MM.1S (cell line): ENCODE data around the gene ZNF823.

Source experiments
- DNase-seq: peaks from one replicate; pipeline ENCODE4 v3.0.0-alpha.2; 2015
- H2AFZ ChIP-seq: fragments of 300-600 bp; sonication (generic); 2 replicates; pipeline ENCODE4 v1.6.0; 2016; ENCODE audit warnings: antibody characterized with exemption, low read length
- H3F3A ChIP-seq: fragments of 300-600 bp; sonication (generic); 2 replicates; pipeline ENCODE4 v1.6.1; 2016; ENCODE audit warnings: mild to moderate bottlenecking, antibody characterized with exemption, low read length, moderate library complexity, mixed read lengths; ENCODE audit not compliant: insufficient read depth
- H3K27ac ChIP-seq: fragments of 300-600 bp; sonication (generic); 2 replicates; pipeline ENCODE4 v1.5.1; 2016; ENCODE audit warnings: mild to moderate bottlenecking, low read length
- H3K27me3 ChIP-seq: fragments of 300-600 bp; sonication (generic); replicated peaks from 2 replicates; pipeline ENCODE4 v1.6.0; 2016; ENCODE audit warnings: low read length; ENCODE audit not compliant: insufficient read depth
- H3K36me3 ChIP-seq: fragments of 300-600 bp; sonication (generic); replicated peaks from 2 replicates; pipeline ENCODE4 v1.6.1; 2016; ENCODE audit warnings: mild to moderate bottlenecking, low read length, mixed read lengths; ENCODE audit not compliant: insufficient read depth
- H3K4me1 ChIP-seq: fragments of 300-600 bp; sonication (generic); 2 replicates; pipeline ENCODE4 v1.6.1; 2016; ENCODE audit warnings: low read length, mixed read lengths
- H3K4me2 ChIP-seq: fragments of 300-600 bp; sonication (generic); 2 replicates; pipeline ENCODE4 v1.6.0; 2016; ENCODE audit warnings: low read depth, low read length
- H3K4me3 ChIP-seq: fragments of 300-600 bp; sonication (generic); 2 replicates; pipeline ENCODE4 v1.5.1; 2016; ENCODE audit warnings: low read length, mixed read lengths
- H3K79me2 ChIP-seq: fragments of 300-600 bp; sonication (generic); 2 replicates; pipeline ENCODE4 v1.6.1; 2016; ENCODE audit warnings: mixed run types, low read length, mixed read lengths
- H3K9ac ChIP-seq: fragments of 300-600 bp; sonication (generic); 2 replicates; pipeline ENCODE4 v1.6.1; 2016; ENCODE audit warnings: low read length, mixed read lengths
- H3K9me2 ChIP-seq: fragments of 300-600 bp; sonication (generic); replicated peaks from 2 replicates; pipeline ENCODE4 v1.6.1; 2016; ENCODE audit warnings: mild to moderate bottlenecking, low read length, mixed read lengths; ENCODE audit not compliant: insufficient read depth
- H3K9me3 ChIP-seq: fragments of 300-600 bp; sonication (generic); replicated peaks from 2 replicates; pipeline ENCODE4 v1.6.1; 2016; ENCODE audit warnings: mild to moderate bottlenecking, low read length, mixed read lengths; ENCODE audit not compliant: insufficient read depth
- H4K20me1 ChIP-seq: fragments of 300-600 bp; sonication (generic); 2 replicates; pipeline ENCODE4 v1.6.1; 2016; ENCODE audit warnings: mild to moderate bottlenecking, low read length, moderate library complexity, mixed read lengths; ENCODE audit not compliant: insufficient read depth
- EZH2 ChIP-seq: fragments of 300-600 bp; sonication (generic); optimal IDR thresholded peaks from 2 replicates; pipeline ENCODE3; 2017; ENCODE audit warnings: low read depth, mild to moderate bottlenecking, antibody characterized with exemption, low read length, mixed read lengths
- EZH2phosphoT487 ChIP-seq: fragments of 300-600 bp; sonication (generic); IDR thresholded peaks from 2 replicates; pipeline ENCODE4 v1.6.1; 2018; ENCODE audit warnings: antibody characterized with exemption, low read length
- TF ChIP-seq, protein P1 (sequence below): fragments of 300-600 bp; sonication (generic); IDR thresholded peaks from 2 replicates; pipeline ENCODE4 v1.5.1; 2016; ENCODE audit warnings: antibody characterized with exemption, low read length, mixed read lengths

The ZNF823 gene

DNA sequence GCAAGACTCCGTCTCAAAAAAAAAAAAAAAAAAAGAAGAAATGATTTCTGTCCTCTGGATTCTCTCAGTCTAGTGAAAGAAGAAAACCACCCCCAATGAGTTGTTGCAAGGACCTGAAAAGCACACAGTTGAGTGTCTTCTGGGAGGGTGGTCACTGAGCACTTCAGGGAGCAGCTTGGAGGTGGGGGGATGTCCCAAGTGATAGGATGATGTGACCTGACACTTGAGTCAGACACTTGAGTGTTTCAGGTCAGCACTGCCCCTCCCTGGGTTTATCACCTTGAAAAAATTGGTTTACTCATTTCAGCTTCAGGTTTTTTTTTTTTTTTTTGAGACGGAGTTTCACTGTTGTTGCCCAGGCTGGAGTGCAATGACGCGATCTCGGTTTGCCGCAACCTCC, 63.2 kb downstream of the ZNF823 start:
- Histone ChIP-seq H3K9me3 (no peaks in the 10 kb centered on the region), H3F3A (no peaks in the 10 kb centered on the region), H3K79me2 (no peaks in the 10 kb centered on the region), H3K9ac (no peak overlapping the region), H3K4me2 (no peak overlapping the region), H3K4me3 (no peak overlapping the region), H3K27me3 (no peaks in the 10 kb centered on the region), H3K4me1 (no peaks in the 10 kb centered on the region), H3K36me3 (no peaks in the 10 kb centered on the region), H4K20me1 (no peaks in the 10 kb centered on the region), H3K9me2 (no peaks in the 10 kb centered on the region), H3K27ac (no peak overlapping the region), H2AFZ (no peak overlapping the region)
- no peak for DNase-seq
- no peak for TF ChIP-seq EZH2
- no peak for TF ChIP-seq EZH2phosphoT487
- TF ChIP-seq, protein P1, sequence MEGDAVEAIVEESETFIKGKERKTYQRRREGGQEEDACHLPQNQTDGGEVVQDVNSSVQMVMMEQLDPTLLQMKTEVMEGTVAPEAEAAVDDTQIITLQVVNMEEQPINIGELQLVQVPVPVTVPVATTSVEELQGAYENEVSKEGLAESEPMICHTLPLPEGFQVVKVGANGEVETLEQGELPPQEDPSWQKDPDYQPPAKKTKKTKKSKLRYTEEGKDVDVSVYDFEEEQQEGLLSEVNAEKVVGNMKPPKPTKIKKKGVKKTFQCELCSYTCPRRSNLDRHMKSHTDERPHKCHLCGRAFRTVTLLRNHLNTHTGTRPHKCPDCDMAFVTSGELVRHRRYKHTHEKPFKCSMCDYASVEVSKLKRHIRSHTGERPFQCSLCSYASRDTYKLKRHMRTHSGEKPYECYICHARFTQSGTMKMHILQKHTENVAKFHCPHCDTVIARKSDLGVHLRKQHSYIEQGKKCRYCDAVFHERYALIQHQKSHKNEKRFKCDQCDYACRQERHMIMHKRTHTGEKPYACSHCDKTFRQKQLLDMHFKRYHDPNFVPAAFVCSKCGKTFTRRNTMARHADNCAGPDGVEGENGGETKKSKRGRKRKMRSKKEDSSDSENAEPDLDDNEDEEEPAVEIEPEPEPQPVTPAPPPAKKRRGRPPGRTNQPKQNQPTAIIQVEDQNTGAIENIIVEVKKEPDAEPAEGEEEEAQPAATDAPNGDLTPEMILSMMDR = no peak

DNA sequence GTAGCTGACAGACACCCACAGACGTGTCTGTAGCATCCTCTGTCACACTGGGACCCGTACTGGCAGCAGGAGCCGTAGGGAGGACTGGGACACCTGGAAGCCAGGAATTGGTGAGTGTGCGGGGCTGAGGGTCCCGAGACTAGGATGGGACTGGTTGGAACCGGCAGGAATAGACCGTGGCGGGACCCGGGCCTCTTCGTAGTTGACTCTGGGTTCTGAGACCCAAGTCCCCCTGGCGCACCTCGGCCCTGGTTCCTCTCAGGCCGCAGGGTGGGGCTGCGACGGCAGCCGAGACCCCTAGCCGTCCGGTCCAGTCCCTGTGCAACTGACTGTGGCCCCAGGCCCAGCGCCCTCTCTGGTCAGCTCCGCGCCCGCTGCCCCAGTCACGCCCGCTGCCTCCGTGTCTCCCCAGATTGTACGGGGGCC, 64.7 kb downstream of the ZNF823 start:
- Histone ChIP-seq H3K4me3 (no peak overlapping the region), H3K27ac (no peak overlapping the region), H4K20me1 (no peaks in the 10 kb centered on the region), H3K79me2 (no peaks in the 10 kb centered on the region), H3K36me3 (no peaks in the 10 kb centered on the region), H3K9me3 (no peaks in the 10 kb centered on the region), H3K4me2 (no peak overlapping the region), H2AFZ (no peak overlapping the region), H3K9me2 (no peaks in the 10 kb centered on the region), H3F3A (no peaks in the 10 kb centered on the region), H3K4me1 (no peaks in the 10 kb centered on the region), H3K27me3 (no peaks in the 10 kb centered on the region), H3K9ac (no peak overlapping the region)
- DNase-seq = no peak
- TF ChIP-seq EZH2 (no peak), EZH2phosphoT487 (no peak)
- TF ChIP-seq, protein P1 = no peak

DNA sequence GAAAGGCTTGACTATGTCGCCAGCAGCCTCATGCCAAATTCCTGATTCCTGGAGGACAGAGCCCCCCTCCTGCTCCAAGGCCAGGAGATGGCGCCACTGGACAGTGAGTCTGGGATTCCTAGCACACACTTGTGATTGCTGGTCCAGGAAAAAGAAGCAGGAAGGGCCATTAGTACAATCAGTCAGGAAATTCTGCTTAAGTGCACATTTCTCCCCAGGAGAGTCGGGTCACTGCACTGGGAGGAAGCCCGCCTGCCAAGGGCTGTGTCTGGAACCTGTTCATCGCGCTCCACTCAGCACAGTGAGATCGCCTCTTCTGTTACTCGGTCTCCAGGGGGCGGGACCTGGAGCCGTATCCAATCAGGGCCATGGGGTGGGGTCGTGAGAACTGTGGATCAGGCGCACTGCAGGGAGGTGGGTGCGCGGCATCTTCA, 65.1 kb downstream of the ZNF823 start:
- DNase-seq = no peak
- no peak overlapping the region for H3K9ac ChIP-seq
- TF ChIP-seq, protein P1 = no peak
- TF ChIP-seq EZH2 = no peak
- no peak for TF ChIP-seq EZH2phosphoT487

More for the DNA sequence above, 65.1 kb downstream of the ZNF823 start:
- H3K4me2 ChIP-seq = no peak overlapping the region
- no peak overlapping the region for H3K27ac ChIP-seq
- H3K27me3 ChIP-seq = no peaks in the 10 kb centered on the region
- no peaks in the 10 kb centered on the region for H3K4me1 ChIP-seq
- no peak overlapping the region for H3K4me3 ChIP-seq
- no peak overlapping the region for H2AFZ ChIP-seq
- H3F3A ChIP-seq = no peaks in the 10 kb centered on the region
- H4K20me1 ChIP-seq = no peaks in the 10 kb centered on the region
- H3K9me2 ChIP-seq = no peaks in the 10 kb centered on the region
- no peaks in the 10 kb centered on the region for H3K9me3 ChIP-seq
- no peaks in the 10 kb centered on the region for H3K36me3 ChIP-seq
- no peaks in the 10 kb centered on the region for H3K79me2 ChIP-seq
